ENCODE data around the gene MCF2L2. TPM values are rescaled to one million over a fixed set of nuclear protein-coding genes. Genes with fewer than 3 reads are reported as not detected.

Gene MCF2L2
- total and polyA plus RNA-seq, 2 donors (not counting 3 experiments of a cell fraction or from before 2014, with no cell fraction given) = 0.15 to 1.1 TPM

DNA sequence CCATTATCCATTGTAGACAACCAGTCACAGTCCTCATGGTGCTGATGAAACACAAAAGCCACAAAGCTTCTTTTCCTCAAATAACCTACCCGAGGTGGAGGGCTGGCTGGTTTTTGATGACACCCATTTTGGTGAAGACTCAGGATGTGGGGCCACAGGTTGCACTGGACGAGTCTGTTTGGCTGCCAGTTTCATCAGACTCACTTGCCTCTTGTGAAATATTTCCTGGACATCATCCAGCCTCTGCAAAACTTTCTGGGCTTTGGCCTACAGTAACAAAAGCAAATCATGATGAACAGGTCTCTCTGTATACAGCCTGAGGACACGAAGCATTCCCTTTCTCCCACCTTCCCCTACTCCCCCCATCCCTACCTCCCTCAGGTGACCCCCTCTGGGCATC, 133.2 kb downstream of the MCF2L2 start:
- Histone ChIP-seq H3K4me3 (replicated peaks in 1 of 3; ENCODE audit: insufficient read depth in 1 of 3, low read depth in 1 of 3, low read length in 3 of 3) (no peak overlapping the region), H3K4me2 (ENCODE audit: insufficient read depth, low read length) (no peak overlapping the region), H3K9me1 (replicated peaks; ENCODE audit: control insufficient read depth, extremely low read depth, insufficient read depth, low read length) (no peaks in the 10 kb centered on the region), H4K20me1 (replicated peaks; ENCODE audit: control insufficient read depth, extremely low read depth, insufficient read depth, low read length) (no peaks in the 10 kb centered on the region), H3K9ac (replicated peaks; ENCODE audit: extremely low read depth, insufficient read depth, low read length) (no peak overlapping the region), H3K79me2 (ENCODE audit: control insufficient read depth, insufficient read depth, low read length) (no peaks in the 10 kb centered on the region), H3K4me1 (ENCODE audit: control insufficient read depth, extremely low read depth, insufficient read depth, low read length) (peaks cover 2% of the 10 kb centered on the region), H3K27me3 (ENCODE audit: control insufficient read depth in 2 of 2, insufficient read depth in 2 of 2, low read length in 2 of 2) (no peaks in the 10 kb centered on the region), H3K27ac (ENCODE audit: insufficient read depth, low read depth, low read length) (no peak overlapping the region), H2AFZ (ENCODE audit: low read depth, low read length) (no peak overlapping the region), H3K9me3 (replicated peaks; ENCODE audit: control insufficient read depth, insufficient read depth, low read length) (no peaks in the 10 kb centered on the region), H3K36me3 (ENCODE audit: control insufficient read depth in 2 of 2, extremely low read depth in 1 of 2, insufficient read depth in 2 of 2, low read length in 2 of 2) (no peaks in the 10 kb centered on the region)
- intact Hi-C loops (cut with micrococcal nuclease) (no loop called here), dilution Hi-C loops (cut with MboI; ENCODE audit: extremely low pct_ligation_motif_present, low sequenced_read_pairs) (no loop called here)
- FAIRE-seq (no peak), DNase-seq (ENCODE audit: low read depth, low spot score) (no peak)
- ChIA-PET POLR2A (no interaction called here), CTCF (no interaction called here)
- BruUV-seq (replicated peaks) = no TSS peak
- TF ChIP-seq JUN (IDR thresholded peaks at IDR 0.05; ENCODE audit: borderline replicate concordance, insufficient read depth, insufficient read length, low read depth) (no peak), FOS (IDR thresholded peaks at IDR 0.05; ENCODE audit: borderline replicate concordance, insufficient read depth, low read length) (no peak), GATA2 (IDR thresholded peaks at IDR 0.05; ENCODE audit: insufficient read depth, insufficient read length, low read depth, low read length) (no peak), POLR2AphosphoS5 (IDR thresholded peaks at IDR 0.05; ENCODE audit: insufficient read depth, low read depth, low read length) (no peak), EZH2 (IDR thresholded peaks at IDR 0.05; ENCODE audit: borderline replicate concordance, low read depth, low read length, severe bottlenecking) (no peak), MYC (IDR thresholded peaks at IDR 0.05; ENCODE audit: low read depth, low read length) (no peak), POLR2A (IDR thresholded peaks at IDR 0.05; ENCODE audit: low read depth, low read length) (no peak), CTCF (IDR thresholded peaks at IDR 0.05; ENCODE audit: extremely low read depth in 1 of 2, insufficient read depth in 1 of 2, low read depth in 1 of 2, low read length in 2 of 2) (no peak)
